CD14-positive monocyte (primary cell): Measurements from ENCODE around the gene PLEKHD1. TPM values are rescaled to one million over a fixed set of nuclear protein-coding genes. Genes with fewer than 3 reads are reported as not detected.

Source experiments
- DNase-seq, 3 donors: peaks; one replicate each; pipeline ENCODE4 v3.0.0-alpha.2; 2011 to 2022
- H2AFZ ChIP-seq: 2 replicates; pipeline ENCODE4 v1.6.0; 2012; ENCODE audit warnings: mild to moderate bottlenecking, low read depth, low read length, inconsistent platforms; ENCODE audit not compliant: insufficient read depth, poor library complexity, severe bottlenecking
- H3K27ac ChIP-seq, 2 donors: 1 replicate in 1 of 2; 2 replicates in 1 of 2; pipeline ENCODE4 v1.5.1; 2012 to 2013; ENCODE audit warnings: low read length in 2 of 2, control low read depth in 1 of 2, inconsistent platforms in 1 of 2, low read depth in 1 of 2, mild to moderate bottlenecking in 1 of 2
- H3K27me3 ChIP-seq, 2 donors: one replicate each; pipeline versions ENCODE4 v1.6.0 to v1.6.1; 2011 to 2013; ENCODE audit warnings: low read length in 2 of 2; ENCODE audit not compliant: control insufficient read depth in 2 of 2, insufficient read depth in 2 of 2
- H3K36me3 ChIP-seq, 2 donors: replicated peaks in 1 of 2; 1 replicate in 1 of 2; 2 replicates in 1 of 2; pipeline versions ENCODE4 v1.5.1 to v1.6.1; 2012 to 2013; ENCODE audit warnings: low read length in 2 of 2, control low read depth in 1 of 2, inconsistent platforms in 1 of 2, mild to moderate bottlenecking in 1 of 2; ENCODE audit not compliant: insufficient read depth in 2 of 2, control insufficient read depth in 1 of 2
- H3K4me1 ChIP-seq, 2 donors: 1 replicate in 1 of 2; 2 replicates in 1 of 2; pipeline versions ENCODE4 v1.5.1 to v1.6.1; 2012 to 2013; ENCODE audit warnings: low read length in 2 of 2, control low read depth in 1 of 2, inconsistent platforms in 1 of 2, mild to moderate bottlenecking in 1 of 2, moderate library complexity in 1 of 2; ENCODE audit not compliant: insufficient read depth in 2 of 2, control insufficient read depth in 1 of 2
- H3K4me2 ChIP-seq: replicated peaks from 2 replicates; pipeline ENCODE3; 2012; ENCODE audit warnings: low read length, moderate library complexity, mild to moderate bottlenecking; ENCODE audit not compliant: poor library complexity, severe bottlenecking; ENCODE audit errors: extremely low read depth
- H3K4me3 ChIP-seq, 3 experiments: fragments of 200-600 bp in 1 of 3; sonication (generic) in 1 of 3; replicated peaks in 1 of 3; 1 replicate in 2 of 3; 2 replicates in 1 of 3; pipeline ENCODE4 v1.5.1; 2011 to 2013; ENCODE audit warnings: low read length in 3 of 3, mild to moderate bottlenecking in 3 of 3, control low read depth in 2 of 3, low read depth in 2 of 3, inconsistent platforms in 1 of 3, moderate library complexity in 1 of 3
- H3K79me2 ChIP-seq: 2 replicates; pipeline ENCODE4 v1.6.0; 2012; ENCODE audit warnings: mild to moderate bottlenecking, control low read depth, inconsistent platforms, low read length, moderate library complexity; ENCODE audit not compliant: insufficient read depth
- H3K9ac ChIP-seq: 2 replicates; pipeline ENCODE4 v1.6.0; 2017; ENCODE audit warnings: low read length, mild to moderate bottlenecking; ENCODE audit not compliant: insufficient read depth, poor library complexity, severe bottlenecking
- H3K9me3 ChIP-seq, 2 donors: replicated peaks in 1 of 2; 1 replicate in 1 of 2; 2 replicates in 1 of 2; pipeline versions ENCODE4 v1.5.1 to v1.6.1; 2012 to 2013; ENCODE audit warnings: low read length in 2 of 2, control low read depth in 1 of 2; ENCODE audit not compliant: control insufficient read depth in 1 of 2, insufficient read depth in 1 of 2
- H4K20me1 ChIP-seq: 2 replicates; pipeline ENCODE4 v1.6.0; 2012; ENCODE audit warnings: mild to moderate bottlenecking, low read length, control low read depth, moderate library complexity; ENCODE audit not compliant: insufficient read depth
- H3K27ac Mint-ChIP-seq, 7 donors: one replicate each; pipeline ENCODE4 v1.8.0; 2020; ENCODE audit warnings: mild to moderate bottlenecking in 7 of 7, mixed read lengths in 7 of 7, moderate library complexity in 6 of 7, inconsistent platforms in 2 of 7
- H3K27me3 Mint-ChIP-seq, 3 donors: one replicate each; pipeline ENCODE4 v1.8.0; 2021 to 2022; ENCODE audit warnings: low read depth in 3 of 3, mild to moderate bottlenecking in 3 of 3, mixed read lengths in 3 of 3, moderate library complexity in 3 of 3, inconsistent platforms in 1 of 3
- H3K36me3 Mint-ChIP-seq, 2 donors: one replicate each; pipeline ENCODE4 v1.8.0; 2020; ENCODE audit warnings: mixed read lengths in 2 of 2, inconsistent platforms in 1 of 2, mild to moderate bottlenecking in 1 of 2
- H3K4me1 Mint-ChIP-seq: one replicate; pipeline ENCODE4 v1.8.0; 2020; ENCODE audit warnings: mild to moderate bottlenecking, mixed read lengths
- H3K4me3 Mint-ChIP-seq, 2 donors: one replicate each; pipeline ENCODE4 v1.8.0; 2020; ENCODE audit warnings: mild to moderate bottlenecking in 2 of 2, mixed read lengths in 2 of 2, moderate library complexity in 1 of 2
- H3K9me3 Mint-ChIP-seq, 7 donors: one replicate each; pipeline ENCODE4 v1.8.0; 2020 to 2022; ENCODE audit warnings: mixed read lengths in 7 of 7, mild to moderate bottlenecking in 6 of 7, moderate library complexity in 6 of 7, inconsistent platforms in 2 of 7
- CTCF ChIP-seq: fragments of 200-600 bp; IDR thresholded peaks from one replicate; pipeline ENCODE4 v1.8.0; 2022; ENCODE audit warnings: antibody characterized with exemption, mild to moderate bottlenecking
- WGBS: methylation state at CpG from one replicate; pipeline ENCODE4 v1.1.5; 2013; ENCODE audit warnings: missing lambda C conversion rate; ENCODE audit not compliant: insufficient coverage; 5-methylcytosine and 5-hydroxymethylcytosine counted together
- intact Hi-C, 2 donors: fragments of 100-400 bp; cut with micrococcal nuclease; formaldehyde crosslinking; loops; one replicate each; pipeline versions ENCODE4 v1.15.0 to v1.15.1; 2023
- polyA plus RNA-seq, 3 donors: library from polyadenylated mRNA; depleted of rRNA in 1 of 3; unstranded in 2 of 3; stranded (reverse) in 1 of 3; fragments of 300-500 nt in 2 of 3; fragments of >200 nt in 1 of 3; fragmentation: Illumina TruSeq in 2 of 3; gene quantifications; 1 replicate in 2 of 3; 2 replicates in 1 of 3; pipeline ENCODE4 v1.2.3, GENCODE V29; 2012 to 2021

Gene PLEKHD1
- polyA plus RNA-seq, 3 donors: 0.09 TPM; not detected in 2

GRCh38 chr14:69449216-69449615 lies 35.3 kb upstream of the PLEKHD1 start:
- Histone ChIP-seq H3K79me2 (no peaks in the 10 kb centered on the region), H3K36me3 (peaks cover 14 to 53% of the 10 kb centered on the region in 2 donors), H3K27me3 (no peaks in the 10 kb centered on the region), H2AFZ (no peak overlapping the region), H3K27ac (no peak overlapping the region), H3K4me1 (no peaks in the 10 kb centered on the region), H3K9ac (no peak overlapping the region), H3K4me2 (no peak overlapping the region), H3K9me3 (no peaks in the 10 kb centered on the region), H3K4me3 (no peak overlapping the region), H4K20me1 (no peaks in the 10 kb centered on the region)
- intact Hi-C loops: no loop called here
- DNase-seq: no peak
- WGBS: over 99% methylated on average over 8 of the region's 8 CpGs
- H3K4me3 Mint-ChIP-seq: no peak overlapping the region
- H3K9me3 Mint-ChIP-seq: peaks cover 0 to 3% (median 0%) of the 10 kb centered on the region in 7 donors
- no peaks in the 10 kb centered on the region for H3K27me3 Mint-ChIP-seq
- peaks cover 51 to 61% of the 10 kb centered on the region in 2 donors for H3K36me3 Mint-ChIP-seq
- H3K27ac Mint-ChIP-seq: peak overlapping the region in 1 of 7 donors; percentile 5
- no peak for TF ChIP-seq CTCF
- no peaks in the 10 kb centered on the region for H3K4me1 Mint-ChIP-seq

GRCh38 chr14:69451941-69452340 lies 32.6 kb upstream of the PLEKHD1 start:
- H3K4me2 ChIP-seq: no peak overlapping the region
- H3K27ac ChIP-seq: no peak overlapping the region
- H3K4me1 ChIP-seq: no peaks in the 10 kb centered on the region
- Mint-ChIP-seq H3K36me3 (peaks cover 55 to 65% of the 10 kb centered on the region in 2 donors), H3K27me3 (no peaks in the 10 kb centered on the region), H3K27ac (no peak overlapping the region), H3K4me1 (no peaks in the 10 kb centered on the region), H3K4me3 (no peak overlapping the region), H3K9me3 (no peaks in the 10 kb centered on the region)
- no peak overlapping the region for H3K4me3 ChIP-seq
- H4K20me1 ChIP-seq: no peaks in the 10 kb centered on the region
- no peaks in the 10 kb centered on the region for H3K9me3 ChIP-seq
- DNase-seq: no peak
- H3K36me3 ChIP-seq: peaks cover 34 to 62% of the 10 kb centered on the region in 2 donors
- intact Hi-C loops: no loop called here
- no peaks in the 10 kb centered on the region for H3K27me3 ChIP-seq
- WGBS: 100% methylated on average over 1 of the region's 2 CpGs
- H3K79me2 ChIP-seq: no peaks in the 10 kb centered on the region
- H3K9ac ChIP-seq: no peak overlapping the region
- H2AFZ ChIP-seq: no peak overlapping the region
- no peak for TF ChIP-seq CTCF
